ENCODE measurements around the gene CCDC85A.

CCDC85A gene

GRCh38 chr2:56170504-56170903, 13.3 kb upstream of the CCDC85A start:
- TF ChIP-seq TCF12 (IDR thresholded peaks at IDR 0.05; ENCODE audit: low read depth) = no peak
- no peak for TF ChIP-seq ZBTB7A (IDR thresholded peaks at IDR 0.05; ENCODE audit: low read depth)
- TF ChIP-seq MAX (IDR thresholded peaks at IDR 0.05) = no peak
- TF ChIP-seq USF1 (IDR thresholded peaks at IDR 0.05) = no peak
- no peak for TF ChIP-seq FOXM1 (IDR thresholded peaks at IDR 0.05; ENCODE audit: borderline replicate concordance, low read depth)
- no peak for TF ChIP-seq RAD21 (IDR thresholded peaks at IDR 0.05; ENCODE audit: low read depth)
- no peak for TF ChIP-seq REST (IDR thresholded peaks at IDR 0.05; ENCODE audit: low read depth)
- TF ChIP-seq EGR1 (IDR thresholded peaks at IDR 0.05) = no peak
- TF ChIP-seq NFIC (IDR thresholded peaks at IDR 0.05) = no peak
- no peak for TF ChIP-seq TAF1 (IDR thresholded peaks at IDR 0.05; ENCODE audit: low read depth)
- no peak for TF ChIP-seq EP300 (IDR thresholded peaks at IDR 0.05; ENCODE audit: borderline replicate concordance)
- no peak for TF ChIP-seq TEAD4 (IDR thresholded peaks at IDR 0.05)
- no peak for TF ChIP-seq YY1 (IDR thresholded peaks at IDR 0.05; ENCODE audit: low read depth)
- no peak for TF ChIP-seq CEBPB (IDR thresholded peaks at IDR 0.05)
- TF ChIP-seq CREB1 (IDR thresholded peaks at IDR 0.05; ENCODE audit: low read depth) = no peak

GRCh38 chr2:56170988-56171387, 12.8 kb upstream of the CCDC85A start:
- TF ChIP-seq EGR1 (IDR thresholded peaks at IDR 0.05) (no peak), USF1 (IDR thresholded peaks at IDR 0.05) (no peak), MAX (IDR thresholded peaks at IDR 0.05) (no peak), TEAD4 (IDR thresholded peaks at IDR 0.05) (no peak), YY1 (IDR thresholded peaks at IDR 0.05; ENCODE audit: low read depth) (no peak), ZBTB7A (IDR thresholded peaks at IDR 0.05; ENCODE audit: low read depth) (no peak), REST (IDR thresholded peaks at IDR 0.05; ENCODE audit: low read depth) (no peak), EP300 (IDR thresholded peaks at IDR 0.05; ENCODE audit: borderline replicate concordance) (no peak), CEBPB (IDR thresholded peaks at IDR 0.05) (no peak), FOXM1 (IDR thresholded peaks at IDR 0.05; ENCODE audit: borderline replicate concordance, low read depth) (no peak), RAD21 (IDR thresholded peaks at IDR 0.05; ENCODE audit: low read depth) (no peak), TAF1 (IDR thresholded peaks at IDR 0.05; ENCODE audit: low read depth) (no peak)

GRCh38 chr2:56175779-56176178, 8.0 kb upstream of the CCDC85A start:
- TF ChIP-seq MAX (IDR thresholded peaks at IDR 0.05) = no peak
- no peak for TF ChIP-seq EGR1 (IDR thresholded peaks at IDR 0.05)
- TF ChIP-seq YY1 (IDR thresholded peaks at IDR 0.05; ENCODE audit: low read depth) = no peak
- no peak for TF ChIP-seq CEBPB (IDR thresholded peaks at IDR 0.05)
- no peak for TF ChIP-seq CREB1 (IDR thresholded peaks at IDR 0.05; ENCODE audit: low read depth)
- TF ChIP-seq ZBTB7A (IDR thresholded peaks at IDR 0.05; ENCODE audit: low read depth) = no peak
- no peak for TF ChIP-seq USF1 (IDR thresholded peaks at IDR 0.05)
- no peak for TF ChIP-seq RAD21 (IDR thresholded peaks at IDR 0.05; ENCODE audit: low read depth)
- no peak for TF ChIP-seq FOXM1 (IDR thresholded peaks at IDR 0.05; ENCODE audit: borderline replicate concordance, low read depth)
- TF ChIP-seq EP300 (IDR thresholded peaks at IDR 0.05; ENCODE audit: borderline replicate concordance) = no peak
- TF ChIP-seq TAF1 (IDR thresholded peaks at IDR 0.05; ENCODE audit: low read depth) = no peak
- no peak for TF ChIP-seq REST (IDR thresholded peaks at IDR 0.05; ENCODE audit: low read depth)
- TF ChIP-seq TEAD4 (IDR thresholded peaks at IDR 0.05) = no peak
- no peak for TF ChIP-seq NFIC (IDR thresholded peaks at IDR 0.05)
- no peak for TF ChIP-seq TCF12 (IDR thresholded peaks at IDR 0.05; ENCODE audit: low read depth)

All from Ishikawa (cell line).